Hippocampal formation (tissue), 2 donors: ENCODE data around the gene TNPO1.
A peak's percentile ranks its signal among the peaks of the same experiment; 100 is the strongest.

Source experiments
- DNase-seq, 2 donors: peaks; one replicate each; lab custom pipeline; 2025; lab: John Stamatoyannopoulos, UW

TNPO1 gene

DNA sequence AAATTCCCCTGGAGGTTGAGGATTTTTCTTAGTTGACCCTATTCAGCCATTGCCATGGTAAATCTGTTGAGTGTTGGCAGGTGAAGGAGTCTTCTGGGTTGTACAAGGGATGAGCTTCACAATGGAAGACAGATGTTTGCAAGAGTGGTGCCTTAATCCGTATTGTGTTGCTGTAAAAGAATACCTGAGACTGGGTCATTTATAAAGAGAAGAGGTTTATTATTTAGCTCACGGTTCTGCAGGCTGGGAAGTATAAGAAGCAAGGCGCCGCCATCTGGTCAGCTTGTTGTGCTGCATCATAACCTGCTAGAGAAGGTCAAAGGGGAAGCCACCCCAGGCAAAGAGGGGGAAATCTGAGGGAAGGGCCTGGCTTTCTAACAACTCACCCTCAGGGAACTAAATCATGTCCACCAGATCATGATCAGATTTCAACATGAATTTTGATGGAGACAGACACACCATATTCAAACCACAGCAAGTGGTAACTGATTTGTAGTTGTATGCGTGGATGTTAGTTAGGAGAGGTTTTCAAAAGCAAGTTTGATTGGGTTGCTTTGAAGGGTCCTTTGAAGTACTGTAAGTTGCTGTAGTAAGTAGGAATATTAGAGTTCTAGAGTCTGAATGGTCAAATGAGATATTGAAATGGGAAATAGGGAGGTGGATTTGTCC is 2.5 kb downstream of the TNPO1 start:
- DNase-seq = peak; percentile 44 to 51

DNA sequence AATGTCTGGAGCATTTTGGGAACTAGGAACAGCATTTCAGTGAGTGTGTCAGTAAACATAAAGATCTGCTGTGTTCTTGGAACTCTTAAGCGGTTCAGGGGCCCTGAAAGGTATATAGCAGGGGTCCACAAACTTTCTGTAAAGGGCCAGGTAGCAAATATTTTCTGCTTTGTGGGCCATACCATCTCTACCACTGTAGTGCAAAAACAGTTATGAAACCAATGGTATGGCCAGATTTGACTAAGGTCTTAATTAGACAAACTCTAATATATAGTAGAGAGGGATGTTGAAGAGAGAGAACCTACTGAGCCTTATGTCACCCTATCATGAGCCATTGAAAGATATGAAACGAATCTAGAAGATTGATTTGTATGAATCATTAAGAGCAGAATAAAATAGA is 5.3 kb downstream of the TNPO1 start:
- no peak for DNase-seq

DNA sequence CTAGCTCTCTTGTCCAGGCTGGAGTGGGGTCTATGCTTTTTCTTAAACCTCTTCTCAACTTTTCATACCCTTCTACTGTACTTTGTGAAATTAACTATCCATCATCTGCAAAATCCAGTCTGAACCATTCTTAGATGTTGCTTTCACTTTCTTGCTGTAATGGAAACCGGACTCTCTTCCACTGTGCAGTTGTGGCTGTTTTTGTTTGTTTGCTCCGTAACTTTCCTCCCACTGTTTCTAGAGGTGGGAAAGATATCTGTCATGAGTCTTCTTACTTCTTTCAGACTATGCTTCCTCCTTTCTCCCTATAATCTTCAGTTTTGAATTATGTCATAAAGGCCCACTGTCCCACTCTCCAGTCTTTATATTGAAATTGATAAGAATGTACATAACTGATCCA is 6.5 kb downstream of the TNPO1 start:
- DNase-seq = no peak

DNA sequence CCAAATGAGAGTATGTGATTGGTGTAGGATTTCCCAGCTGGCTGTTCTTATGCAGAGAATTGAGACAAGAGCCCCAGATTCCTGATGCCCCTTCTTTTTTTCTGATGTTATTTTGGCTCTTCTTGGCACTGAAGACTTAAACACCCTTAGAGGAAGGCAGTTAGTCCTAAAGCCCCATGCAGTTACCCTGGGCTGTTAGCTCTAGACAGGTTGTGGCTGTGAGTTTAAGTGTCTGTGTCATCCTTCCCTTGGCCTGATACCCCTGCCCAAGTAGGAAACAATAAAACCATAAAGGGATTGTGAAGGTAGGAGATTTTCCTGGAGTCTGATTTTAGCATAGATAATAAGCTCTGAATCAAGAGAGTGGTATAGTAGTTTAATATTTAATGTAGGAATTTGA is 13.2 kb downstream of the TNPO1 start:
- DNase-seq = no peak

DNA sequence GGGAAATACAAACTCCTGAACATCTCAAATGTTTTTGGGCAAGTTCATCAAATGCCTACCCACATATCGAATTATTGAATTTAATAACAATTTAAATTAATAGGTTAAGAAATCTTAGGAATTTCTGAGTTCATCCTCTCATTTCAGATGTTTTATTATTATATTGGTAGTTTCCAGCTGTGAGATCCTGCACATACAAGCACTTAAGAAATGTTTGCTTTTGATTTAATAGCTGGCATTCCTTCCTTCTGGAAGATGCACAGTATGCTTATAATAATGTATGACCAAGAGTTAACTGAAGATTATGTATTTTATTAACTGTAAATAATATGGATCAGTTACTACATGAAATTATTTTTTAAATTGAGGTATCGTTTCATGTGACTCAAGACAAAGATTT is 13.9 kb downstream of the TNPO1 start:
- no peak for DNase-seq

DNA sequence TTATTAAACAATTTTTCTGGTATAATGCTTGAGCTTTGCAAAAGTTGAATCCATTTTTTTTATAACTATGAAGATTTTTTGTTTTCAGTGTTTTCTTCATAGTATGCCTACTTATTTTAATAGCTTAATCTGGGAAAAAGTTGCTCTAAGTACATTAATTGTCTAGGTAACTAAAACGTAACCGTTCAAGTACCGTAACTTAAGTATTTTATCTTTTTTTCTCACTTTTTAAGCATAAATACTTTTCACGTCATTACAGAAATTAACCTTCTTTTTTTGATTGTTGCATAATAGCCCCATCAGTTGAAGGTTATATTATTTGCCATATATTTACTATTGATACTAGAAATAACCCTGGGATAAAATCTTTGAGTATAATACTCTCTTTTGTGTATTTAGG is 15.2 kb downstream of the TNPO1 start:
- no peak for DNase-seq

DNA sequence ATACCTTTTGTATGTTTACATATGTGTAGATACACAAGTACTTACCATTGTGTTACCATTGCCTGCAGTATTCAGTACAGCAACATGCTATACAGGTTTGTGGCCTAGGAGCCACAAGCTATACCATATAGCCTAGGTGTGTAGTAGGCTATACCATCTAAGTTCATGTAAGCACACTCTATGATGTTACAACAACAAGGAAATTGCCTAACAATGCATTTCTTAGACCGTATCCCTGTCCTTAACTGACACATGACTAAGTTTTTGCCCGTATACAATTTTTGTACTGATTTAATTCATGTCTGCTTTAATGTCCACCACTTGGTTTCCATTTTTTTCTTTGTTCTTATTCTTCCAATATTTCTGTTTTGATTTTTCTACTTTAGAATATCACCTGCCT is 18.5 kb downstream of the TNPO1 start:
- no peak for DNase-seq

DNA sequence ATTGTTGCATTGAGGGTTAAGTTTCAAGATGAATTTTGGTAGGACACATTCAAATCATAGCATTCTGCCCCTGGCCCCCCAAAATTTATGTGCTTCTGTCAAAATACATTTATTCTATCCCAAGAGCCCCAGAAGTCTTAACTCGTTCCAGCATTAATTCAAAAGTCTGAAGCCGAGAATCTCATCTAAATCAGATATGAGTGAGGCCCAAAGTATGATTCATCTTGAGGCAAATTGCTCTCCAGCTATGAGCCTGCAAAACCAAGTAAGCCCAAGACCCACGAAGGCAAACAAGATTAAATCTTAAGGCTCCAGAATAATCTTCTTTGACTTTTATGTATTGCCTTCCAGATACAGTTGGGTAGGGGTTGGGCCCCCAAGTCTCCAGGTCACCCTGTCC is 19.2 kb downstream of the TNPO1 start:
- DNase-seq = no peak

DNA sequence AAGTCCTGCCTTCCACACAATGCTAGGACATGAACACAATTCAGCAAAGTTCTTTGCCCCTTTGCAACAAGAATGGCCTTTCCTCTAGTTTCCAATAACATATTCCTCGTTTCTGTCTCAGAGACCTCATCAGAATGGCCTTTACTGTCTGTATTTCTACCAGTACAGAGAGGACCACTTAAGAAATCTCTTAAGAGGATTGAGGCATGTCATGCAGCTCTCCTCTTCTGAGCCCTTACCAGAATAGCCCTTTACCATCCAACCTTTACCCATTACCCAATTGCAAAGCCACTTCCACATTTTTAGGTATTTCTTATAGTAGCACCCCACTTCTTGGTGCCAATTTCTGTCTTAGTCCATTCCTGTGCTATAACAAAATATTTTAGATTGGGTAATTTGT is 20.3 kb downstream of the TNPO1 start:
- DNase-seq = no peak

DNA sequence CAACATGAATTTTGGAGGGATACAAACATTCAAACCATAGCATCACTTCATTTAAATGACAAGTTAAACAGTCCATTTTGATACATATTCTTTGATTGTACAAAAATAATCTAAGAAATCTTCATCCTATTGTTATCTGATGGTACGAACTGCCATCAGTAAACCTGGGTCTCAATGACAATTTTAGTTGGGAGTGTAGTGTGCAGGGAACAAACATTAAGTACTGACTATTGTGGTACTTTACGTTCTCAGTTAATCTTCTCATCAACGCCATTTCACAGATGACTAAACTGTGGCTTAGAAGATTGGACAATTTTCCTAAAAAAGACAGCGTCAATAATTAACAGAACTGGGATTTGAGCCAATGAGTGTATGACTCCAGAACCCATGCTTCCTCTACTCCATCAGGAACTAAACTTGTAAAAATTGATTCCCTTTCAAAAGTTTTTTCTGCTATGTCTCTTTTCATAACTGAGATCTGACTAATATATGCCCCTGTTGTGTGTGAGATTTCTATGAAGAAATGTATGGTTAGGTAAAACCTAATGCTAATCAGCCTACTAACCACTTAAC is 21.1 kb downstream of the TNPO1 start:
- DNase-seq = no peak

DNA sequence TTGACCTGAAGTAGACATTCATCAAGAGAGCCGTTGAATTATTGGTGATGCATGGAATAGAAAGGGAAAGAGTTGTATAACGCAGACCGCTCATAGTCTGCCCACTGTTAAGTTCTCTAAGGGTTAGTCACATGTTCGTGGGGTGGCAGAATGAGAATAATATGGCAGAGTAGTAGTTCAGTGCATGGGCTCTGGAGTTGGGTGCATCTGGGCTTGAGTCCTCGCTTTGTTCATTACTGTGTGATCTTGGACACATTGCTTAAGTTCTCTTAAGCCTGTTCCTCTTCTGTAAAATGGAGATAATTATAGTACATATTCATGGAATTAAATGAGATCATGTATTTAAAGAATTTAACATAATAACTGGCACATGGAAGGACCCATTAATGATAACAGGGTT is 23.6 kb downstream of the TNPO1 start:
- no peak for DNase-seq

DNA sequence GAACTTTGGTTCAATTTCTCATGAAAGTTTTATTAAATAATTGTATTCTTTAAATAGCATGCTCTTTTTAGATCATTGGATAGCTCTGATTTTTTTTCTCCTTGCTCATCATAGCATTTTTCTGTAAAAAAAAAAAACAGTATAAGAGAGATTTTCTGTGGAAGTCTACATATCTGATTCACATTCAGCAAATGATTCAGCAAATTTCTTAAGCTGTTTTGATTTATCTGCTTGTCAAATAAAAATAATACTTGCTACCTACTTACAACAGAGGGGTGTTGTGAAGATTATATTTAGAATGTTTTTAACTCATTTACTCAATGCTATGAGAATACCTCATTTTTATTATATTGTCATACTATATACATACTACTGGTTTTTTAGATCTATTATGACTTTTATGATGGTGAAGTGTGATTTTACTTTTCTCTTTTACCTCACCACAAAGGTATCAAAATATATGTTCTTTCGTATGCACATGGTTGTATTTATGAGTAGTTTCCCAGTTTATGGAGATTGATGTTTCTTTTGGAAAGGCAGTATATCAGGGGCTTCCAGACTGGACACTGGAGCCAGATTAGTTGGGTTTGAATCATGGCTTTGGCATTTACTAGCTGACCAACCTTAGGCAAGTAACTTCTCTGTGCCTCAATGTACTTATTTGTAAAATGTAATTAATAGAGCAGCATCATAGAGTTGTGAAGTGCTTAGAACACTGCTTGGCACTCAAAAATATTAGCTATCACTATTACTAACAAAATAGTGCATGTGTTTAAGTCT is 25.5 kb downstream of the TNPO1 start:
- no peak for DNase-seq

DNA sequence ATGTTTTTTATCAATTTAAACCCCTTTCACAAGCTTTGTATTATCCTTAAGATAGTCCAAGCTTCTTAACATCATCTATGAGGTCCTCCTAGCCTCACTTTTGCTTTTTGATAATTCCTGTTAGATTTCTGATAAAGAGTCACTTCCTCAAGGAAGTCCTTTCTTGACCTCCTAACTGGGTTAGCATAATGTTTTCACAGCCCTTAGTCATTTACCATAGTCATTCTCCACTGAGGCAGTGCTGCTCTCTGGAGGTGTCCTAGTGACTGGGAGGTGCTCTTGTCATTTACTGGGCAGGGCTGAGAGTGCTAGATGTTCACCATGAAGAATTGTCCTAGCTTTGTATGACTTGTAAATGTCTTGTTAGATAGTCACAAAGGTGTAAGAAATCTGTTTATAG is 26.4 kb downstream of the TNPO1 start:
- no peak for DNase-seq

DNA sequence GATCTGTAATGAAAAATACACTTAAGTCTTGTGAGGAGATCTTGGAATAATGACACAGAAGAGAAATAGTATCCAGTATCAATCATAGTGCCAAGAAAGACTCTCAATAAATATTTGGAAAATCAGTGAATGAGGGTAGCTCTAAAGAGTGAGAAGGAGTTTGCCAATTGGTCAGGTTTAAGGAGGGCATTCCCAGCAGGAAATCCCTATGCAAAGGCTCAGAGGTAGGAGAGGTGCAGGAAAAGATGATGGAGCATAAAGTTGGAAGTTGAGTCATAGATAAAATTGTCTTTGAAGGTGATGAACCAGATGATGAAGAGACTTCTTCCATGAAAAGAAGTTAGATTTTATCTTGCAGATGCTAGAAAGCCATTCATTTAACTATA is 27.8 kb downstream of the TNPO1 start:
- no peak for DNase-seq

DNA sequence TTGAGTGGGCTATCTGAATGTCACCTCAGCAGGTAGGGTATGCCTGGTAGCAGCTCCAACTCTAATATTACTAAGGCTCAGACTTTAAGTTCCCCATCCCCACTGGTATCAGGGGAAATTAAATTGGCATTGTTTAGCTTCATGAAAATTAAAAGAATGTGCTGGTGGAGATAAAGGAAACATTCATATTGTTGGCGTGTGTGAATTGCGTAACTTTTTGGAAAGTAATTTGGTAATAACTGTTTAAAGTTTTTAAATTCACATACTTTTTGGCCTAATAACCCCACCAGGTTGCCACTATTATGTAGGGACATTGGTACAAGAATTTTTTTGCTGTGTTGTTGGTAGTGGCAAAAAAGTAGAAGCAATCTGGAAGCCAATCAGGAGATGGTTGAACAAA is 29.4 kb downstream of the TNPO1 start:
- DNase-seq = no peak

DNA sequence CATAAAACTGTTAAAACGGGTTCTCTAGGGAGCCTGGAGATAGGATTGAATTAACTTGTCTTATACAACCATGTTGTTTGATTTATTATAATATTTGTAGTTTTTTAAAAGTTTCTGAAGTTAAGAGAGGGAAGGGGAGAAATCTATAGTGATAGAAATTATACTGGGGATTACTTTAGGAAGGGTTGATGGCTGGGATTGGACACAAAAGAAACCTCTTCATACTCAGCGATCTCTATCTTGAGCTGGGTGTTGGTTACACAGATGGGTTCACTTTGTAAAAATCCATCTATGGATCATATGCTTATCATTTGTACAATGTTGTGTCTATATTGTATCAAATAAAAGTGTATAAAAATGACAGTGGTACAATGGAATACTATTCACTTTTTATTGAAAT is 30.0 kb downstream of the TNPO1 start:
- no peak for DNase-seq

DNA sequence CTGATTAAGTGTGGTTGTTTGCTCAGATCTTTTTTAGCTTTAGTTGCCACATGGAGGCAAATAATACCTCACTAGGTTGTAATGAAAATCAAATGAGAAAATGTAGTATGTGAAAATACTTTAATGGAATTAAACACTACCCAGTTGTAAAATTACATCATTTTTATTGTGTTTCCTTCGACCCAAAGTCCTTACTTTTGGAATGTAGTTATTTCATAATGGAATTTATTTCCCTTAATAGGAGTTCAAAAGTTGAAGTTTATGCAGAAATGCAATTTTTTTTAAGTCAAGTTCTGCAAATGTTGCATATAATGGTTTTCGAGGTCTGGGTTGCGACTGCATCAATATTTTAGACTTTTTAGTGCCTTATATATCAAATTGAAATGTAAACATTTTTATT is 31.0 kb downstream of the TNPO1 start:
- no peak for DNase-seq

DNA sequence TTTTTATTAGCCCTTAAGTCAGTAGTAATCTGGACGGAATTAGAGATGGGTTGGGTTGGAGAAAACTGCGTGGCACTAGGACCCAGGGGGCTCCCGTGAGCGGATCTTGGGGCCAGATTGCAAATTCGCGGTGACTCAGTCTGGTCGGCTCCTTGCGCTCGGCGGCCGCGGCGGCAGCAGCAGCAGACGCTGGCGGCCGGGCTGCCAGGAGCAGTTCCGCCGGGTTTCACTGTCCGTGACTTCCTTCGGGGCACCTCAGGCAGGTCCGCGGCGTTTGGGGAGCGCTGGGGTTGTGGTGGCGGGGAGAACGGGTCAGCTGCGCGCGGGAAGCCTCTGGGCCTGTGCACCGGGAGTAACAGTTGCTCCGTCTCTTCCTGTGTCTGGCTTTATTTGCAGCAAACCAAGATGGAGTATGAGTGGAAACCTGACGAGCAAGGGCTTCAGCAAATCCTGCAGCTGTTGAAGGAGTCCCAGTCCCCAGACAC is 31.6 kb downstream of the TNPO1 start:
- DNase-seq = peak; percentile 89 to 92

DNA sequence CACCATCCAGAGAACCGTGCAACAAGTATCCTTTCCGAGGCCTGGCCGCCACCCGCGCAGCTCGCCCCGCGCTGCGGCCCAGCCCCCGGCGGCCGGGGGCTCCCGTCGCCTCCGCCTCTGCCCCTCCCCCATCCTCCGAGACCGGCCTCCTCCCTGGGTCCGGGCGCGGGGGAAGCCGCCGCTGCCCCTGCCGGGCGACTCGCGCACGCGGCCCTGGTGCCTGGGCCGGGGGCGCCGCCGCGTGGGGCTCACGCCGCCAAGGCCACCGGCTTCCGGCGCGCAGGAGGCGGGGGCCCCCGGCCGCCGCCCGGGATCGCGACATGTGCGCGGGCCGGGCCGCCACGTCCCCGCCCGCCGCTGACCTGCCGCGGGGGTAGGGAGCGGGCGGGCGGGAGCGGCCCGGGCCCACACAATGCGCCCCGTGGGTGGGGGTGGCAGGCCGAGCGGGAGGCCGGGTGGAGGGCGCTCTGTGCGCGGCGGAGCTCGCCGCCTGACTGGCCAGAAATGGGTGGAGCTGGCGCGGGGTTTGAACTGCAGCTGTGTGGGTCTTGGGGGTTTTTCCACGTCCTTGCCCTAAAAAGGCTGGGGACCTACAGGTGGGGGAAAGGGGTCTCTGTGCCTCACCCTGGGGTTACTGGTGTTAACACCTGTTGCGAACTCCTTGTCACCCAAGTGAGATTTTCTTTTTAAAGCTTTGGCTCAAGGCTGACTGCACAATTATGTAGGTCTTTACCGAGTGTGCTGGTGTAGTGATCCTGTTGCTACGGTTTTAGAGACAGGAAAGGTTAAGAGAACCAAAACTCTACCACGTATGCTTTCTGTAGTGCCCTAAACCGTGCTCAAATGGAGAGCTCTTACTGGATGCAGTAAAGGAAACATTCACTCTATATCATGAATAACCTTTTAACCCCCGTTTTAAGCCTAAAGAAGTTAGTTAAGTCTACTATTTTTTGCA is 32.3 kb downstream of the TNPO1 start:
- DNase-seq = peak in 1 of 2 donors; percentile 52

DNA sequence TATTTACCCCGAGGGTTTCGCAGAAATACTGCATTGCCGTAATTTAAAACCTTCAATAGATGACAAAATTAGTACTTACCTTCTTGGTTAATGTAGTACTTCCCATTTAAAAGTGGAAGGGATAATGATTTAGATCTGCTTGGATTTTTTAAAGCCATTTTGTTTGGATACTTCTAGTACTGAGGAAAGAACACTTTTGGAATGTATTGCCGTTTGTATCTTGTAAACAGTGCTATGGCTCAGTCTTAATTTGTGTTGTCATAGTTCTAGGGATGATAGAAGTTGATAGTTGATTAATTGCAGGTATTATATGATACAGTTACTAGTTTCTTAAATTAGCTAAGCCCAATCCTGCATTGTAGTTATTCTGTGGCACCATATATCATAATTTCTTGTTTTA is 33.1 kb downstream of the TNPO1 start:
- DNase-seq = no peak

DNA sequence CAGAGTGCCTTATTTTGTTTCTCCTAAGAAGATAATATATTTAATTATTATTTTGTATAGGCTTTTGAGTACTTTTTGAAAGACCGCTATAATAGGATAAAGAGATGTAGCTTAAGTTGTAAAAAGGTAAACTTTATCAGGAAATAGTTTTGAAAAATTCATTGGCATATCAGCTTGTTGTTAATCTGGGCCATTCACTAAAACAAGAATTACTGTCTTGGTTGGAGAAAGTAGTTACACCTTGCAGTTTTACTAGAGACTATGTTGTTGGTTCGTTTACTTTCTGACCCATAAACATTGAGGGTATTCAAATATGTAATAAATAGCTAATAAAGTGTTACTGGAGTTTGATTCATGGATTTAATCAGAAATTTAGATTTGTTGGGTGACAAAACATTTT is 33.7 kb downstream of the TNPO1 start:
- no peak for DNase-seq

DNA sequence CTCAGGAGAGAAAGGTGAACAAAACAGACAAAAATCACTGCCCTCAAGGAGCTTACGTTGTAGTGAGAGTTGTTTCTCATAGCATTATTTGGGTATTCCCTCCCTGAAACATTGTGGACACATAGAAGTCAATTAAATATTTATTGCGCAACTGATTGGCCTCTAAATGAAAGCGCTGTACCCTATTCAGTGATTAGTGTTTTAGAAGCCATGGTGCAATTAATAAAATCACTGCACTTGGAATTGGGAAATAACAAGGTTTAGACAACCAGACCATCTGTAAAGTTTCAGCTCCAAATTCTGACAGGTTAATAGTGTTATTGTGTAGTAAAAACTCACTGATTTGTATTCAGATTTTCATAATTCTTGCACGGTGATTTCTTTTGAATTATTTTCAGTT is 35.9 kb downstream of the TNPO1 start:
- DNase-seq = no peak
